ENCODE results near the gene XPNPEP1.

XPNPEP1 gene

DNA sequence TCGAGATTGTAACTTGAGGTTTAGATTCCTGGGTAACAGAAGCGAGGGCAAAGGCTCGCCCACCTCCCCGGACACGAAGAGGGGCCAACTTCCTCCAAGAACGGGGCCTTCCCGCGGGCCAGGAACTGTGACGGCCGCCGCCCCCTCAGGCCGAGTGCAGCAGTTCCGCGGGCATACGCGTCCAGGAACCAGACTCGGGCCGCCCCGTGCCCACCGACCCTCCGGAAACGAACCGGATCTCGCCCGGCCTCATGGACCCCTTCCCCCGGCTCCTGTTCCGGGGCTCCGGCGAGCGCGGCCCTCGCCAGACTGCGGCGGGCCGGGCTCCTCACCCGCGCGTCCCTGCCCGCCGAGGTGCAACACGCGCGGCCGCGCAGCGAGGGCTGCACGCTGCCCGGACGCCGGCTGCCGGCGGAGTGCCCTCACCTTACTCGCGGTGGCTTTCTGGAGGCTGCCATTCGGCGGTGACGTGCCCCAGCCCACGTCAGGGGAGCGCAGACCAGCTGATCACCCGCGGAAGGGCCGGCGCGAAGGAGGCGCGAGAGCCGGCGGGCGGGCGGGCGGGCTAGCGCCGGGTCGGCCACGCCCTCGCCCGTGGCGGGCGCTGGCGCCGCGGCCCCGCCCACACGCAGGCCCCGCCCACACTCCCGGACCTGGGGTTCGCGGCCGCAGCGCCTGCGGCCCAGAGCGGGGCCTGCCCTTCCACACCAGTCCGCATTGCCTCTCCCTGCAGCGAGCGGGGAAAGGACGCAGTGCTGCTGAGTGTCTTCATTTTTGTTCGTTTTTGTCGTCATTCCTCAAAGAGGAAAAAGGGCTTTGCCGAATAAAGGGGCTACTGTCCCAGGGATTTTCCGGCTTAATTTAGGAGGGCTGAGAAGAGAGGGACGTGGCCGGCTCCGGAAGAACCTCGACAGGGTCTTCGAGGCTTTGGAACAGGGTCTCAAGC is at the start of gene XPNPEP1:
Gene XPNPEP1, minus strand, starts transcription at position 536 of the 946 bp plus-strand sequence. Its CDS starts 78 bp downstream, at position 458.
- peak; percentile 52 to 57 for DNase-seq (ENCODE audit: low read depth in 2 of 2)

DNA sequence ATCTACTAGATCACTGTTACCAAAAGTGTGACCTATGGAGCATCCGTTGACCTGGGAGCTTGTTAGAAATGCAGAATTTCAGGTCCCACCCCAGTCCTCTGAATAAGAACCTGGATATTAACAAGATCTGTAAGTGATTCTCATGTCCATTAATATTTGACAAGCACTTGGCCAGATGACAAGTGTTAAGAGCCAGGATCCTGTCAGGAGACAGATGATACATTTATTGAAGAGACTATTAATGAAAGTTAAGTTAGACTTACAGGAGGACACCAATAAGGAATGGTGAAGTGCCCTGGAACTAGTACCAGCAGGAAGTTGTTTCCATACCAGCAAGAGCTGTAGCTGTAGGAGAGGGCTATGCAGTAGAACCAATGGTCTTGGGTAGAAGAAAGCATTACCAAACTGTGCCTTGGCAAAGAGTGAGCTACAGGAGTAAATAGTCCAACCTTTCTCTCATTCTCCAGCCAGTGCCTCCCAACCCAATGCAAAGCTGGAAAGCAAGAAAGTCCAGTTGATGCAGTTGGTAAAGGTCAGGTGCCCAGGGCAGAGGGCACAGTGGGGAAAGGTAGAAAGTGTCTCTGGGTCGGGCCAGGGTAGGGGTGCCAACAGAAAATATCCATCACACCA is 49.2 kb upstream of the XPNPEP1 start:
- DNase-seq (ENCODE audit: low read depth in 2 of 2) = no peak

DNA sequence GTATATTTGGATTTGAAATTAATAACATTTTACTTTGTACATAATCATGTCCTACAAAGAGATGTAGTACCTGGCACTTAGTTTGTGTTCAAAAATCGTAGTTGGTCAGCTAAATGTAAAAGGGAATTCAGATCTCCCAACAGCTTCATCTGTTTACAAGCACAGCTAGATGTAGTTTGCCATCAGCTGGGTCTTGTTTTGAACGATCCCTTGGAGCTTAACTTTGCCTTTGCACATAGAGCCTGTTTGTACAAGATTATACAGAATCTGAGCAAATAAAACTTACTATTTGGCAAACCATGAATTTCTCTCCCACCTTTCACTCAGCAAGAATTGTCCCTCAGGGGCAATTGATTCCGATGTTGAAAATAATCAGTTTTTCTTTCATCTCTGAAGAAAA is 48.3 kb upstream of the XPNPEP1 start:
- no peak for DNase-seq (ENCODE audit: low read depth in 2 of 2)

DNA sequence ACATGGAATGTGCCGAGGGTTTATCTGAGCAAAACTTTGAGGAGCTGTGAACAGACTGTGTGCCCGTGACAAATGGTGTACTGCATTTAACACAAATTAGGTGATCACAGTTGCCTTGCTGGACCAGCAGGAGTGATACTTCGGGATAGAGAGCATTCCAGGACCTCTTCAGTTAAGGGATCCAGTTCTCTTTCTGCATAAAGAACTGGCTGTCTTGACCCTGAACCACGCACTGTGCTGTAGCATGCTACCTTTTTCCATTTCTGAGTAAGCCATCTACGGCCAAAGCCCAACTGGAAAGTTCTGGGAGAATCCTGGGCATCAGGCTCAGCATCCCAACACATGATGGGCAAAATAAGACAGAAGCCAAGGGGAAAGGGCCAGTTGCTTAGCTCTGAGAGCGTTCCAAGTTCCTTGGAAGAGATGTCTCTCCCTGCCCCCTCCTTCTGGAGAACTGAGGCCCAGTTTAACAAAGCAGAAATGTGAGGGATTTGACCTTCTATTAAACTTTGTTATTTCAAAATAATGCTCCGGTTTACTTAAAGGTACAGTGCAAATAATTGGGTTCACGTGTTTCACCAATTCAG is 46.5 kb upstream of the XPNPEP1 start:
- DNase-seq (ENCODE audit: low read depth in 2 of 2) = no peak

DNA sequence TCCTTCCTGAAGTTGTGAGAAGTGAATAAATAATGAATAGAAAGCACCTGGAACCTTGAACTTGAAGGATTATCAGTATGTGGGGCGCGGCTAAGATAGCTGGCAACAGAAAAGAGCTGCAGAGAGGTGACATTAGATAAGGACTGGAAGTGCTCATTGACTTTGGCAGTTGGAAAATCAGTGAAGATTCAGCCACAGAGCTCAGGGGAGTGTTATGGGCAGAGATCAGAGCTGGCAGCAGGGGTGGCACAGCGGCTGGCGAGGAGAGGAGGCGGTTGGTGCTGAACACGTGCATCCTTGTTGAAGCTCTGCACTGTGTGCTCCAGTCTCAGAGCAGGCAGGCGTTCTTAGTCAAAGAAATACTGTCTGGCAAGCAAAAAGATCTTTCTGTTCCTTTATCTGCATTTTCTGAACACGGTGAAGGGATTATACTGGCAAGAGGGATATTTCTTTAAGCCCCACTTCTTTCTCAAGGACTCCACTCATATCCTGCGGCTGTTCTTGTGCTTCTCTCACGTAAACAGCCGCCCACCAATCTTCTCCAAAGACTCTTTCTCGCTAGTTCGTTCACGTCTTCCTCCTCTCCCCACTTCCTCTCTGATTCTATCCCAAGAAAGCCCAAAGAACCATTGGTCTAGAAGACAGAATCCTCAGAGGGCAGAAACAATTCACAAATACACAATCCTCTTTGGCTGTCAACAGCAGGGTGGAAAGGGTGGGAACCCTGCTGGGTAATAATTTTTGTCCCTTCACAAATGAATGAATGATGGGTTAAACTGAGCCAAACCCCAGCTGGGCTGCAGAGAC is 45.8 kb upstream of the XPNPEP1 start:
- no peak for DNase-seq (ENCODE audit: low read depth in 2 of 2)

DNA sequence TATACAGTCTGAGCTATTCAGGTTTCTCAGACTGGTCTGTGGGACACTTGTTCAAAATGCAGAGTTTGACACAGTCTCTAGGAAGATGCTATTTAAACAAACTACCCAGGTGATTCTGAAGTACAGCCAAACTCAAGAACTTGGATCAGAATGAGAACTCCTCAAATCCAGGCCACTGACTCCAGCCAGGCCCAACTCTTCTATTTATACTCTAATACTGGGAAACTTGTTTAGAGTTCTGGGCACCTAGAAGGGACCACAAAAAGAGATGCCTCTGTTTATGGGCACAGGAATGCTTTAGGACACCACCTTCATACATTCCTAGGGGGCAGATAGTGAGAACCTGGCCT is 44.4 kb upstream of the XPNPEP1 start:
- DNase-seq (ENCODE audit: low read depth in 2 of 2) = no peak

DNA sequence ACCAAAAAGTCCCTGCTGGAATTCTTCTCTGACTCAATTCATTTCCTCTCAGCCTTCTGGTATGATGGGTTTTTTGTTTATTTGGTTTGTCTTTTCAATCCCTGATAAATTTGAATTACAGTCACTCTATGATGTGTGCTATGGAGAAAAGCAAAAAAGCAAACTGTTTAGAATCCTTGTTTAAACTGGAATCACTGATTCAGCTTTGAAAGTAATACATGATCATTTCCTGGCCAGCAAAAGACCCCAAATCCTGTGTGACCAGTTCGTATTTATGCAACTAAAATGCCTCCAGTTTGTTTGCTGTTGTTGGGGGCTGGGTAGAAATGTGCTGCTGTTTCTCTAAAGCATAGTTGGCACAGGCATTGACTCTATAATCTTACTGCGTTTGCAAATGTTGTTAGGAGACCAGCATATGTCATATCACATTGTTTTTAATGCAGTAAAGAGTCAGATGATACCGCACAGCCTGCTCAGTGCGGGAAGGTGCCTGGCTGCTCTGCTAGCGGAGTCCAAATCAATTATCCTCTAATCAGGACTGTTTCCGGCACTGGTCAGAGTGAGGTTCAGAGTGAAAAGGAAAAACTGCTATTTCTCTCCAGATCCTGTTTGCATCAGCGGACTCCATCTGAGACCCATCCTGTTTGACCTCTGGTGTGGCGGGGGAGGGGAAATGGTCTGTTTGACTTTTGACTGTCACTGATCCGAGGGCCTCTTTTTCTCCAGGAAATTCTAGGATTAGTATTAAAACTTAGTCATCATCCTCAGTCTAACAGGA is 43.8 kb upstream of the XPNPEP1 start:
- no peak for DNase-seq (ENCODE audit: low read depth in 2 of 2)

DNA sequence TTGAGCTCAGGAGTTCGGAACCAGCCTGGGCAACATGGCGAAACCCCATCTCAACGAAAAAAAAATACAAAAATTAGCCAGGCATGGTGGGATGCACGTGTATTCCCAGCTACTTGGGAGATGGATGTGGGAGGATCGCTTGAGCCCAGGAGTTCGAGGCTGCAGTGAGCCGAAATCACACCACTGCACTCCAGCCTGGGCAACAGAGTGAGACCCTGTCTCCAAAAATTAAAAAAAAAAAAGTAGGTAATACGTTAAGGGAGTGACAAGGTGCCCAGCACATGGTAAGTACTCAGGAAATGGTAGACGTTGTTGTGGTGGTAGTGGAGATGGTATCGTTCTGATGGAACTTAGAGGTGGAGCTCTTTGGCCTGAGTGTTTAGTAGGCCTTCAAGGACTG is 41.0 kb upstream of the XPNPEP1 start:
- no peak for DNase-seq (ENCODE audit: low read depth in 2 of 2)

DNA sequence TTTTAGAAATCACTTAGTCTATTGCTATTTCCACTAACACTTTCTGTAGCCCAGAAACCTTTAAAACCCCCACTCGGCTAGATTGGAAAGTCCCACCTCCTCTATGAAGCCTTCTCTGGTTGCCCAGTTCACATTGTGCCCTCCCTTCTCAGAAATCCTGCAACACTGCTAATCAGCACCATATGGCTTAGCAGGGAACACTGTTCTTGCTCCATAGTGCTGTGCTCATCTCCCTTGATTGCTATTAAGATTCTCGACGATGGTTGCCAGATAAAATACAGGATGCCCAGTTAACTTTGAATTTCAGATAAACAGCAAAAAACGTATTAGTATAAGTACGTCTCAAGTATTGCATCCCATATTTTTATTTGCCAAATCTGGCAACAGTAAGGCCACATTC is 40.1 kb upstream of the XPNPEP1 start:
- no peak for DNase-seq (ENCODE audit: low read depth in 2 of 2)

DNA sequence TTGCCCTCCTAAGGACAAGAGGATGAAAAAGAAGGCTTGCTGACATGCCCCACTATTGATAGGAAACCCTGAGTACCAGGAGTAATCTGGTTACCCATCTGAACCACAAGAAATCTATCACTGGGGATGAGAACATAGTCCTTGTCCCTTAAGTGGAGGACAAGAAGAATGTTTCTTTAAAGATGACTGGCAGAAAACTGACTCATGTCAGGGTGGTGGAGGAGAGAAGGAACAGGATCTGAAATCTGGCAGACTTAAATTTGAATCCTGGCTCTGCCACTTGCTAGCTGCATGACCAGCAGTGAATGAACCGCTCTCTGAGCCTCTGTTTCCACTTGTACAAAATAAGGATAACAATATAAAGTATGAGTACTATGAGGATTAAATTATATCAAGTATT is 38.9 kb upstream of the XPNPEP1 start:
- no peak for DNase-seq (ENCODE audit: low read depth in 2 of 2)

DNA sequence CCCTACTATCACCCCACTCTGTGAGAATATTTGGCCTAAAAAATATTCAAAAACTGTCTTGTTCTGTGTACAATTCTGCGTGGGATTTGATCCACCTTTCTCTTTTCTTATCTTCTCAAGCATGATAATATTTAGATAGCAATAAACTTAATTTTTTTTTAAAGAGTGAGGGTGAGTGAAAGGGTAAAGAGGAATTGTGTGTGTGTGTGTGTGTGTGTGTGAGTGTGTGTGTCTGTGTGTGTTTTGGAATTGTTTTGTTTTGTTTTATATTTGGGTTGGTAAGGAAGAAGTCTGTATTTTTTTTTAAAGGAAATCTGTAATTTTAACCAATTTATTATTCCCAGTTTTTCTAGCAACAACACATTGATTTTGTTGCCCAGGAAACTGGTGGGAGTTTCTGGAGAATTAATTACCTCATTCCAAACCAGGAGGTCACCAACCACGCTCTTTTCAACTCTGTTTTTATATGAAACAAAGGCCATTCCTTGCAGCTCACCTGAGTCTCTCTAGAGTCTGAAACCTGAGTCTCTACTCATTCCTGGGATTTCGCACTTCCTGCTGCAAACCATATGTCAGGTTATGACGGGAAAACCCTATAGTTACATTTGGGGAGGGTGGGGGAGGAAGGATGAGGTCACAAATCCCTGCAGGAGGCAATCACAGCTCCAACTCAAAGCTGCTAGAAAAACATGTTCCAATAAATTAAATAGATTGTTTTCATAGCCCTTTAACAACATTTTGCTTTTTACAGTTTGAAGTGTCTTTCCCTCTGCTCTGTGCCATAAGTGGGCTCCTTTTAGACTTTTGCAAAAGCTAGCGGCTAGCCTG is 38.1 kb upstream of the XPNPEP1 start:
- DNase-seq (ENCODE audit: low read depth in 2 of 2) = no peak

DNA sequence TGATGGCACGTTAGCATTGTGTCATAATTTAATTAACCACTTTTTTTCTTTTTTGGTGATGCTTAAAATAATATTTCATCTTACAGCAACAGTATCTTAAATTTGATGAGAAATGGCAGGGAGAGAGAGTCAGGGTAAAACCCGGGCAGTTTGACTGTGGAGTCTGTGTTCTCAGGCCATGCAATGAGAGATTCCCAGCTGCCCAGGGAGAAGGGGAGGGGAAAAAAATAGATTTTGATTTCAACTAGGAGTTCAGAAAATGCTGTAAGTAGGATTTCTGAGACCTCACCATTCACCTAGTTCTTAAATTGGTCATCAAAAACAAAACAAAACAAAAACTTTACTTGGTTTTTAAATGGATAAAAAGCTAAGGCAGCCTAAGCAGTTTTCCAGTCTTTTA is 37.4 kb upstream of the XPNPEP1 start:
- no peak for DNase-seq (ENCODE audit: low read depth in 2 of 2)

DNA sequence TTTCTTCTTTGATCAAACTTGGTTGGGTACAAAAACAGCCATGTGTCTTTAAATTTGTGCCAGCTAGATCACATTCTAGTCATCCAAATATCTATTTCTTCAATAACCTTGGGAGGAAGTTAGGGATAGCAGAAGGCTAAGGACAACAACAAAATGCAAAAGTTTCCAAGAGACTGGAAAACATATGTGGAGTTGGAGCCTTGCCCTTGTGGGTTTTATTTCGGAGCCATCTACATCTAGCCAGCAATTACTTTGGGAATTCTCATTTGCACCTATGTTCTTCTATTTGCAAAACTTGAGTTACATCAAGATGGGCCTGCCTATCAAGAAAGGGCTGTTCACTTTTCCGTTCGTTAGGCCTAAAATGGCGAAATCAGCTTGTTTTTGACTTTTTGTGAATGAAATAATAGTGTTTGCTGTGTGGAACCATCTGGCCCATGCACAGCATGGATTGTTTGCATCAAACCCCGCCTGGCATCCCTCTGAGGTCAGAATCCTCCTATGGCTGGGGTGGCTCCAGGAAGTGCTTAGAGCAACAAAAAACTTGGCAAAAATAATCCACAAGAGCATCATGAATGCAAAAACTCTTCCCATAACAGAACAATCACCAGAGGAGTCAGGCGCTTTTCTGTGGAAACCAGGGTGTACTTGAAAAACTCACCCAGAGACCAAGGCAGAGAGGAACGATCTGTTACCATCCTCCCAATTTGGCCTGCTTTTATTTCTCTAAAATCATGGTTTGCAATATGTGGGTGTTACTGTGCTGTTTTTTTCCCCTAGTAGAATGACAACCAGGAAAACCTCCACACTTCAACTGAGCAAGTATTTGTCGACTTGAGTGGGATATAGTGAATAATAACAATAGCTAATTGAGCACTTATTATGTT is 36.2 kb upstream of the XPNPEP1 start:
- DNase-seq (ENCODE audit: low read depth in 2 of 2) = no peak

DNA sequence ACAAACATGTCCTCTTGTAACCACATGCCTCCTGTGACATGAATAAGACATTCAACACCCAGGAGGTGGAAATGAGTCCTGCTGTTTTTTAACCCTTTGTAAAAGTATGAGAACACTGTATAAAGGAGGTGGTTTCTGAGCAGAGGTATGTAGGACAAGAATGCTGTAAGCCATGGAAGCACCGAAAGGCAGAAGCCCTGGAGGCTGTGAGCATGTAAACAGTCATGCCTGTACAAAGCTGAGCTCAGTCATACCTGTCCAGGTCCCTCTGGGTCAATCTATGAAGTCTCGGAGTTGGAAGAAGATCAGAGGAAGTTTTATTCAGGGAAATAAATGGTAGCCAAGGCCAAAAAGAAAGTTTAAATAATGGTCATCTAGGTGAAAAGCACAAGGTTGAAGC is 34.7 kb upstream of the XPNPEP1 start:
- DNase-seq (ENCODE audit: low read depth in 2 of 2) = no peak

DNA sequence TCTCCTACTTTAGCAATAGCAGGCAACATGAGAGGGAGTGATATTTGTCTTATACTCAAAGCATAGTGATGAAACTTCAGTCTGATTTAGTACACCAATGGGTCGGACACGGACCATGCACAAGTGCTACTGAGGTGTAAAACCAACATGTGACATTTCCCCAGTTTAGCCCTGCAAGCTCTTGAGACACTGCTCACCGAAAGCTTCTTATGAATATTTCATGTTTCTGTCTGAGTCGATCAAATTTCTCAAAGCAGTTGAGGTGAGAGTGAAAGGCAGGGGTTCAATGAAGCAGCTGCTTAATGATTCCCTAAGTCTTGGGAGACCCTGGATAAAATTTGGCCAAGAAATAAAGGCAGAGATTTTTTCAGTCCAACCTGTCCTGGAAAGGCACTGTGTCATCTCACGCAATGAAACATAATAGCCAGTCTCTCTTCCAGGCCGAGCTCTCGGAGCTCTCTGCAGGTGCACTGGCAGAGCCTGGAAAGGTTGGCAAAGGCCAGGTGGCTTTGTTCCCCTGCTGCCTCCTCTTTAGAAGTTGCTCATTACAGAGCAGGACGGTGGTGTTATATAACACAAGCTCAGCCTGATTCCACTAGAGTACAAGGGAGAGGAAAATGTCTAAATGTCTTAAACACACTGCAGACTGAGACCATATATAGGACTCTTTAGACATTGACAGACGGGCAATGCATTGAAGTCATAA is 33.9 kb upstream of the XPNPEP1 start:
- no peak for DNase-seq (ENCODE audit: low read depth in 2 of 2)

DNA sequence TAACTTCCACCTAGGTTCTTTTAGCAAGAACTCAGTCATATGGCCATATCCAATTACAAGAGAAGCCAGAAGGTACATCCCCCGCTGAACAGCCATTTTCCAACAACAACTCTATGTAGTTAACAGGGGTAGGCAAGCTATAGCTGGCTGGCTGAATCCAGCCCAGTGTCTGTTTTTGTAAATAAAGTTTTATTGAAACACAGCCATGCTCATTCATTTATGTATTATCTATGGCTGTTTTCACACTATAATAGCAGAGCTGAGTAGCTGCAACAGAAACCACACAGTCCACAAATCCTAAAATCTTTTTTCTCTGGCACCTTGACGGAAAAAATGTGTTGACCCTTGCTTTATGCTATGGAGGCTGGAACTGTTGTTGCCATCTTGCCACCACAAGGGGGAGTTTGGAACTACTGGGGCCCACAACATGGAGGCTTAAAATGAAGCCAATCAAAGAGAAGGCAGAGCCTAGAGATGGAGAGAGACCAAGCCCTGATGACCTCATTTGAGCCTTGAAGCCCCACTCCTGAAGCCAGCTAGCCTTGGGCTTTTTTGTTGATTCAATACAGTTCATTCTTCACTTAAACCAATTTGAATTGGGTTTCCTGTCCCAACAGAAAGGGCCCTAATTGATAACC is 33.3 kb upstream of the XPNPEP1 start:
- DNase-seq (ENCODE audit: low read depth in 2 of 2) = no peak

DNA sequence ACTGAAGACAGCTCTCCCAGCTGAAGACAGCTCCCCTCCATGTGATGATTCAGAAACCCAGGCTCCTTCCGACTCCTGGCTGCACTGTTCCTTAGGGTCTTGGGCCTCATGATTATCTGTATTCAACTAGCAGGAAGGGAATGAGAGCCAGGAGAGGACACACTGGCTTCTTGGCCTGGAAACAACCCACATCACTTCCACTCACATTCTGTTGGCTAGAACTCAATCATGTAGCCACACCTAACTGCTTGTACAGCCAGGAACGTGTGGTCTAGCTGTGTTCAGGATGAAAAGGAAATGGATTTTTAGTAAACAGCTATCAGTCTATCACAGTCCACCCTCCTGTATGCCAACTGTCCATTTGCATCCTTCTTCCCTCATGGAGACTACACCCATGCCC is 30.5 kb upstream of the XPNPEP1 start:
- DNase-seq (ENCODE audit: low read depth in 2 of 2) = no peak

DNA sequence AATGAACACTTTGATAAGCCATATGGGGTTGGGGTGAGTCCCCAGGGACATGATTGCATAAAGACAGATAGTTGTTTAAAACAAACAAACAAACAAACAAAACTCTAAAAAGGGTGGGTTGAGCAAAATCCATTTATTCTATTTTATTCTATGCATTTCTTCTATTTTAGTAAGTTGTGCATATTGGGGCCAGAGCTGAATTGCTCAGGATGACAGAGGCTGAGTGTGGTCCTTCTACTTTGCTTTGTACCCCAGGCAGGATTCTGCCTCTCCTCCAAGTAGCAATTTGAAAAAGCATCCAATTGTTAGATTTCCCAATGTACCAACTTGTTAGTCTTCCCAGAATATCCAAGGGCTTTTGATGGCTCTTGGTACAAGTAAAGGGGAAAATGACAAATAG is 29.2 kb upstream of the XPNPEP1 start:
- no peak for DNase-seq (ENCODE audit: low read depth in 2 of 2)

Data from stimulated activated CD4-positive, alpha-beta T cell treated with anti-CD3 and anti-CD28 coated beads, Interleukin-1b, Interleukin-23, amount 100 ng/mL, for 1 hour (primary cell).